GM23338 (cell line): ENCODE results near the gene EDN1. TPM values are rescaled to one million over a fixed set of nuclear protein-coding genes. Genes with fewer than 3 reads are reported as not detected.

ENCODE experiments used
- ATAC-seq: fragments of 200-7000 bp; cut with Tn5 transposase; 3 replicates; pipeline ENCODE4 v1.9.1; 2020
- DNase-seq: peaks from one replicate; pipeline ENCODE4 v3.0.0-alpha.2; 2015; ENCODE audit warnings: low spot score
- H2AFZ ChIP-seq: fragments of 200-600 bp; sonication (generic); 2 replicates; pipeline ENCODE4 v1.8.0; 2016; ENCODE audit warnings: antibody characterized with exemption, mild to moderate bottlenecking, moderate library complexity
- H3F3A ChIP-seq: fragments of 200-600 bp; sonication (generic); replicated peaks from 2 replicates; pipeline ENCODE4 v1.8.0; 2017; ENCODE audit warnings: antibody characterized with exemption, mixed run types, low read depth
- H3K27ac ChIP-seq: fragments of 200-600 bp; sonication (generic); 2 replicates; pipeline ENCODE4 v1.6.1; 2016; ENCODE audit warnings: low read depth
- H3K27me3 ChIP-seq: fragments of 200-600 bp; sonication (generic); 2 replicates; pipeline ENCODE4 v1.8.0; 2016; ENCODE audit warnings: mild to moderate bottlenecking, mixed run types, moderate library complexity; ENCODE audit not compliant: insufficient read depth
- H3K36me3 ChIP-seq: fragments of 200-600 bp; sonication (generic); 2 replicates; pipeline ENCODE4 v1.8.0; 2016; ENCODE audit warnings: mild to moderate bottlenecking; ENCODE audit not compliant: insufficient read depth
- H3K4me1 ChIP-seq: fragments of 200-600 bp; sonication (generic); 2 replicates; pipeline ENCODE4 v1.8.0; 2016; ENCODE audit warnings: mild to moderate bottlenecking, moderate library complexity; ENCODE audit not compliant: insufficient read depth
- H3K4me2 ChIP-seq: fragments of 200-600 bp; sonication (generic); 2 replicates; pipeline ENCODE4 v1.7.1; 2017; ENCODE audit warnings: mixed run types
- H3K4me3 ChIP-seq: fragments of 200-600 bp; sonication (generic); 2 replicates; pipeline ENCODE4 v1.6.1; 2016; ENCODE audit warnings: mixed run types
- H3K79me2 ChIP-seq: fragments of 200-600 bp; sonication (generic); replicated peaks from 2 replicates; pipeline ENCODE4 v1.8.0; 2017; ENCODE audit warnings: mild to moderate bottlenecking; ENCODE audit not compliant: insufficient read depth
- H3K9me2 ChIP-seq: fragments of 200-600 bp; sonication (generic); 2 replicates; pipeline ENCODE4 v1.8.0; 2017; ENCODE audit not compliant: insufficient read depth
- H4K20me1 ChIP-seq: fragments of 200-600 bp; sonication (generic); replicated peaks from 2 replicates; pipeline ENCODE4 v1.8.0; 2017; ENCODE audit warnings: mild to moderate bottlenecking; ENCODE audit not compliant: insufficient read depth
- H3K27ac Mint-ChIP-seq: 2 replicates; pipeline ENCODE4 v1.8.0; 2020; ENCODE audit warnings: inconsistent platforms, mild to moderate bottlenecking, moderate library complexity, mixed read lengths
- H3K27me3 Mint-ChIP-seq: 3 replicates; pipeline ENCODE4 v1.8.0; 2022; ENCODE audit warnings: low read depth, mild to moderate bottlenecking, moderate library complexity, mixed read lengths, inconsistent platforms; ENCODE audit not compliant: insufficient read depth, poor library complexity
- H3K36me3 Mint-ChIP-seq: 3 replicates; pipeline ENCODE4 v1.8.0; 2021; ENCODE audit warnings: low read depth, mild to moderate bottlenecking, inconsistent platforms, moderate library complexity, mixed read lengths
- H3K4me1 Mint-ChIP-seq: 3 replicates; pipeline ENCODE4 v1.8.0; 2020; ENCODE audit warnings: mild to moderate bottlenecking, inconsistent platforms, mixed read lengths
- H3K4me3 Mint-ChIP-seq: 3 replicates; pipeline ENCODE4 v1.8.0; 2021; ENCODE audit warnings: moderate library complexity, mild to moderate bottlenecking, inconsistent platforms, mixed read lengths
- H3K9me3 Mint-ChIP-seq: 3 replicates; pipeline ENCODE4 v1.8.0; 2020; ENCODE audit warnings: moderate library complexity, mild to moderate bottlenecking, inconsistent platforms, mixed read lengths
- CREB1 ChIP-seq: fragments of 250-450 bp; sonication (Bioruptor Pico); IDR thresholded peaks from 2 replicates; pipeline ENCODE4 v1.5.0; 2020; ENCODE audit warnings: low read depth, mild to moderate bottlenecking, moderate library complexity
- EZH2 ChIP-seq: fragments of 200-600 bp; sonication (generic); IDR thresholded peaks from one replicate; pipeline ENCODE4 v1.8.0; 2017; ENCODE audit warnings: antibody characterized with exemption, mild to moderate bottlenecking, low read depth; ENCODE audit not compliant: unreplicated experiment
- EZH2phosphoT487 ChIP-seq: fragments of 200-600 bp; sonication (generic); IDR thresholded peaks from one replicate; pipeline ENCODE4 v1.8.1; 2018; ENCODE audit warnings: antibody characterized with exemption; ENCODE audit not compliant: unreplicated experiment
- JUNB ChIP-seq: IDR thresholded peaks from one replicate; pipeline ENCODE4 v1.6.1; 2016; ENCODE audit warnings: antibody characterized with exemption; ENCODE audit not compliant: unreplicated experiment
- NANOG ChIP-seq: IDR thresholded peaks from 2 replicates; pipeline ENCODE4 v1.6.1; 2016; ENCODE audit warnings: antibody characterized with exemption, borderline replicate concordance
- POLR2AphosphoS5 ChIP-seq: IDR thresholded peaks from 2 replicates; pipeline ENCODE4 v1.6.1; 2016; ENCODE audit warnings: antibody characterized with exemption, low read depth
- STAT1 ChIP-seq: IDR thresholded peaks from one replicate; pipeline ENCODE4 v1.6.1; 2016; ENCODE audit warnings: antibody characterized with exemption; ENCODE audit not compliant: unreplicated experiment
- ZNF462 ChIP-seq: fragments of 250-450 bp; sonication (Bioruptor Pico); IDR thresholded peaks from 2 replicates; pipeline ENCODE4 v1.5.0; 2020; ENCODE audit warnings: mild to moderate bottlenecking, moderate library complexity
- polyA plus RNA-seq: library from polyadenylated mRNA; unstranded; fragments of >200 nt; fragmentation: Nextera tagmentation; extraction: Ambion mirVana; gene quantifications from 2 replicates; pipeline ENCODE4 v1.2.1, GENCODE V29; 2016
- total RNA-seq: library from RNA; depleted of rRNA; stranded (reverse); fragments of >200 nt; shearing (Covaris generic); gene quantifications from 2 replicates; pipeline ENCODE4 v1.2.3, GENCODE V29; 2014

Gene EDN1
- total and polyA plus RNA-seq, 2 experiments from 2014 or later: 0.80 to 1.2 TPM

DNA sequence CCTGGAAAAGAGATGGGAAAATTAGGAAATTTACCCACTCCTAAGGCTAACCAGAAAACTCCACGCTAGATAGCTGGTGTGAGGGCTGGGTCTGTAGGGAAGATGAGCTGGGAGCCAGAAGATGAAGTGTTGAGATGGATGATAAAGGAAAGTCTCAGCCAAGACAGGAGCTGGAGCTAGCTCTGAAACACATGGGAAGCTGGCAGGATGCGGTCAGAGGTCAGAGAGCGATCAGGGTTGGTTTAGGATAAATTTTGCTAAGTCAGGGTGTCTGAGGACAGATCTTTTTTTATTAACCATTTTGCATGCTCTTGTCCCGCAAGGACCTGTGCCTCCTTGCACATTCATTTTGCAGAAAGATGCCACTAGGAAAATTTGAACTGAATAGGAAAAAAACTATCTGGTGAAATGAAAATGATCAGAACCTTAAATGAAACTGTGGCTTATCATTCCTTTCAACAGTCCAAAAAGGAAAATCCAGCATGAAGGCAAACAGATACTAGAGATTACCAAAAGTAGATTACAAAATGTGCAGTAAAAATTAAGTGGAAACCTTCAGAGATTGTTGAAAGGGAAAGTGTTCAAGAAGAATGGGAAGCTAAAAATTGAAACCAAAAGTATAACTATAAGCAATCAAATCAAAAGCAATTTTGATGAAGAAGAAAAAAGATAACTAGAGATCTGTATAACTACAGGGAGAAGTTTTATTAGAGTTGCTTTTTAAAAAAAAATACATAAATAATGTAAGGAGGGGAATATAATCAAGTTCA lies 10.7 kb upstream of the EDN1 start (continued):
- TF ChIP-seq ZNF462: no peak
- no peak for TF ChIP-seq JUNB
- no peak for TF ChIP-seq EZH2

GRCh38 chr6:12280458-12280857 lies 9.7 kb upstream of the EDN1 start:
- Histone ChIP-seq H3K4me3 (no peak overlapping the region), H3F3A (no peaks in the 10 kb centered on the region), H3K4me2 (no peak overlapping the region), H3K36me3 (no peaks in the 10 kb centered on the region), H4K20me1 (no peaks in the 10 kb centered on the region), H3K4me1 (no peaks in the 10 kb centered on the region), H3K27me3 (no peaks in the 10 kb centered on the region), H2AFZ (no peak overlapping the region), H3K27ac (no peak overlapping the region), H3K79me2 (no peaks in the 10 kb centered on the region), H3K9me2 (no peaks in the 10 kb centered on the region)
- Mint-ChIP-seq H3K4me1 (no peaks in the 10 kb centered on the region), H3K4me3 (no peak overlapping the region), H3K27me3 (peaks cover 2% of the 10 kb centered on the region), H3K36me3 (no peaks in the 10 kb centered on the region), H3K27ac (no peak overlapping the region), H3K9me3 (no peaks in the 10 kb centered on the region)
- ATAC-seq: no peak
- no peak for DNase-seq
- TF ChIP-seq NANOG (no peak), STAT1 (no peak), EZH2phosphoT487 (no peak), ZNF462 (no peak), POLR2AphosphoS5 (no peak), CREB1 (CRISPR knock-in tag) (no peak)
